KMS-11 (cell line): ENCODE data around the gene EFTUD2.
A peak's percentile ranks its signal among the peaks of the same experiment; 100 is the strongest.

Experiments used
- H2AFZ ChIP-seq: fragments of 200-600 bp; sonication (generic); 2 replicates; pipeline ENCODE4 v1.6.1; 2016; ENCODE audit warnings: antibody characterized with exemption, mixed run types, low read depth
- H3K27ac ChIP-seq: fragments of 200-600 bp; sonication (generic); 2 replicates; pipeline ENCODE4 v1.6.1; 2016; ENCODE audit warnings: mild to moderate bottlenecking, mixed run types
- H3K27me3 ChIP-seq: fragments of 200-600 bp; sonication (generic); 2 replicates; pipeline ENCODE4 v1.6.1; 2017; ENCODE audit warnings: mild to moderate bottlenecking, low read depth, mixed run types, moderate library complexity; ENCODE audit not compliant: insufficient read depth
- H3K36me3 ChIP-seq: fragments of 200-600 bp; sonication (generic); 2 replicates; pipeline ENCODE4 v1.6.1; 2017; ENCODE audit warnings: mild to moderate bottlenecking, mixed run types; ENCODE audit not compliant: insufficient read depth
- H3K4me1 ChIP-seq: fragments of 200-600 bp; sonication (generic); 2 replicates; pipeline ENCODE4 v1.6.1; 2016; ENCODE audit warnings: mild to moderate bottlenecking, low read depth, mixed run types; ENCODE audit not compliant: poor library complexity, severe bottlenecking
- H3K4me2 ChIP-seq: fragments of 200-600 bp; sonication (generic); 2 replicates; pipeline ENCODE4 v1.7.0; 2016; ENCODE audit warnings: mild to moderate bottlenecking, mixed run types
- H3K4me3 ChIP-seq: fragments of 200-600 bp; sonication (generic); IDR thresholded peaks from 2 replicates; pipeline ENCODE4 v1.6.1; 2017; ENCODE audit warnings: low read depth, low read length, mixed read lengths; ENCODE audit not compliant: insufficient read depth
- H3K79me2 ChIP-seq: fragments of 200-600 bp; sonication (generic); 2 replicates; pipeline ENCODE4 v1.6.1; 2016; ENCODE audit warnings: low read depth, mixed run types; ENCODE audit not compliant: insufficient read depth
- H3K9ac ChIP-seq: fragments of 200-600 bp; sonication (generic); 2 replicates; pipeline ENCODE4 v1.6.1; 2016; ENCODE audit warnings: mild to moderate bottlenecking, mixed run types
- H4K20me1 ChIP-seq: fragments of 200-600 bp; sonication (generic); 2 replicates; pipeline ENCODE4 v1.6.1; 2016; ENCODE audit warnings: mild to moderate bottlenecking, mixed run types; ENCODE audit not compliant: insufficient read depth
- TF ChIP-seq, protein P1 (sequence below): fragments of 200-600 bp; sonication (generic); conservative IDR thresholded peaks from 2 replicates; pipeline ENCODE4 v1.6.1; 2017; ENCODE audit warnings: low read depth, mild to moderate bottlenecking, antibody characterized with exemption, low read length, moderate library complexity, mixed read lengths

The EFTUD2 gene

GRCh38 chr17:44831371-44831770 lies 67.9 kb downstream of the EFTUD2 start:
- Histone ChIP-seq H3K27ac (no peak overlapping the region), H3K4me1 (no peaks in the 10 kb centered on the region), H2AFZ (no peak overlapping the region), H3K27me3 (peaks cover 49% of the 10 kb centered on the region), H3K79me2 (no peaks in the 10 kb centered on the region), H3K36me3 (no peaks in the 10 kb centered on the region), H3K4me3 (no peak overlapping the region), H4K20me1 (no peaks in the 10 kb centered on the region), H3K4me2 (no peak overlapping the region), H3K9ac (no peak overlapping the region)
- TF ChIP-seq, protein P1, sequence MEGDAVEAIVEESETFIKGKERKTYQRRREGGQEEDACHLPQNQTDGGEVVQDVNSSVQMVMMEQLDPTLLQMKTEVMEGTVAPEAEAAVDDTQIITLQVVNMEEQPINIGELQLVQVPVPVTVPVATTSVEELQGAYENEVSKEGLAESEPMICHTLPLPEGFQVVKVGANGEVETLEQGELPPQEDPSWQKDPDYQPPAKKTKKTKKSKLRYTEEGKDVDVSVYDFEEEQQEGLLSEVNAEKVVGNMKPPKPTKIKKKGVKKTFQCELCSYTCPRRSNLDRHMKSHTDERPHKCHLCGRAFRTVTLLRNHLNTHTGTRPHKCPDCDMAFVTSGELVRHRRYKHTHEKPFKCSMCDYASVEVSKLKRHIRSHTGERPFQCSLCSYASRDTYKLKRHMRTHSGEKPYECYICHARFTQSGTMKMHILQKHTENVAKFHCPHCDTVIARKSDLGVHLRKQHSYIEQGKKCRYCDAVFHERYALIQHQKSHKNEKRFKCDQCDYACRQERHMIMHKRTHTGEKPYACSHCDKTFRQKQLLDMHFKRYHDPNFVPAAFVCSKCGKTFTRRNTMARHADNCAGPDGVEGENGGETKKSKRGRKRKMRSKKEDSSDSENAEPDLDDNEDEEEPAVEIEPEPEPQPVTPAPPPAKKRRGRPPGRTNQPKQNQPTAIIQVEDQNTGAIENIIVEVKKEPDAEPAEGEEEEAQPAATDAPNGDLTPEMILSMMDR, result no peak

DNA sequence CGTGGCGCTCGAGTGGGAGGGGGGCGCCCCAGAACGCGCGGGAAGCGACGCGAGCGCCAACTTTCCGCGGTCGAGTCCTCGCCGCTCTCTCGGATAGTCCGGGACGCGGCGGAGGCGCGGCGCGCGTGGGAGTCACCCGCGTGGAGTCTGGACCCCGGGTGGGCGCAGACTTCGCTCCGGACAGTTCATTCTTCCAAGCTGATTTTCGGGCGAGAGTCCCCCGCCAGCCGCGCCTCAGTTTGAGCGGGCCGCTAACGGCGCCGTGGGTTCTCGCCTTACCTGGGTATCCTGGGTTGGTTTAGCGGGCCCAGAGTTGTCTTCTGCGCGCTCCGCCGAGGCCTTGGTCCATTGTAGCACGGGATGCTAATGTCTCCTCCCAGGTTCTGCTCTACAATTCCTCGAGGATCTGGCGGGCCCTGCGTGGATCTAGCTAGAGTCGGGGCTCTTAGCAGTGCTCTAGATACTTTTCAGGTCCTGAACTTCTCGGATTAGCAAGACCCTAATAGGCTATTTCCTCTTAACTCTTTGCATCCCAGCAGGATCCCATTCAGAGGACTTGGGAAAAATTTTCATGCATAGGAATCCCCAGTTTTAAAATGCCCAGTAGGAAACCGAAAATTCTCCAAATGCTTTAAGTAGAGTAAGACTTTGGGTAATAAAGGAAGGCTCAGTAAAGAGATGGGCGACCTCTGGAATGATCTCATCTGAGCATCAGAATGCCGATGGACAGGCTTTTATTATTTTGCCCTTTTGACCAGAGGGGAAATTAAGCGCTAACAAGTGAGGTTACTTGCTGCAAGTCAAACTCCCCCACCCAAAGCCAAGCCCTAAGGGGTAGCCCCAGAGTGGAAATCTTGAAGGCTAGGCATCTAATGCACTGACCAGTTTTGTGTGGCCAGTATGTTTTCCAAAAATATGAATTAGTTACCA lies 68.6 kb downstream of the EFTUD2 start:
- H3K27me3 ChIP-seq, result peaks cover 45% of the 10 kb centered on the region
- no peak overlapping the region for H3K27ac ChIP-seq
- no peaks in the 10 kb centered on the region for H4K20me1 ChIP-seq
- H3K4me1 ChIP-seq, result no peaks in the 10 kb centered on the region
- 0 out of 2 replicates have a peak overlapping the region, but pooled peaks have one; percentile 22 for H3K4me2 ChIP-seq
- H2AFZ ChIP-seq, result peak overlapping the region; percentile 51; the same call in 1 of the 2 replicates
- H3K9ac ChIP-seq, result no peak overlapping the region
- no peaks in the 10 kb centered on the region for H3K36me3 ChIP-seq
- TF ChIP-seq, protein P1, result no peak
- H3K4me3 ChIP-seq, result no peak overlapping the region
- H3K79me2 ChIP-seq, result no peaks in the 10 kb centered on the region

DNA sequence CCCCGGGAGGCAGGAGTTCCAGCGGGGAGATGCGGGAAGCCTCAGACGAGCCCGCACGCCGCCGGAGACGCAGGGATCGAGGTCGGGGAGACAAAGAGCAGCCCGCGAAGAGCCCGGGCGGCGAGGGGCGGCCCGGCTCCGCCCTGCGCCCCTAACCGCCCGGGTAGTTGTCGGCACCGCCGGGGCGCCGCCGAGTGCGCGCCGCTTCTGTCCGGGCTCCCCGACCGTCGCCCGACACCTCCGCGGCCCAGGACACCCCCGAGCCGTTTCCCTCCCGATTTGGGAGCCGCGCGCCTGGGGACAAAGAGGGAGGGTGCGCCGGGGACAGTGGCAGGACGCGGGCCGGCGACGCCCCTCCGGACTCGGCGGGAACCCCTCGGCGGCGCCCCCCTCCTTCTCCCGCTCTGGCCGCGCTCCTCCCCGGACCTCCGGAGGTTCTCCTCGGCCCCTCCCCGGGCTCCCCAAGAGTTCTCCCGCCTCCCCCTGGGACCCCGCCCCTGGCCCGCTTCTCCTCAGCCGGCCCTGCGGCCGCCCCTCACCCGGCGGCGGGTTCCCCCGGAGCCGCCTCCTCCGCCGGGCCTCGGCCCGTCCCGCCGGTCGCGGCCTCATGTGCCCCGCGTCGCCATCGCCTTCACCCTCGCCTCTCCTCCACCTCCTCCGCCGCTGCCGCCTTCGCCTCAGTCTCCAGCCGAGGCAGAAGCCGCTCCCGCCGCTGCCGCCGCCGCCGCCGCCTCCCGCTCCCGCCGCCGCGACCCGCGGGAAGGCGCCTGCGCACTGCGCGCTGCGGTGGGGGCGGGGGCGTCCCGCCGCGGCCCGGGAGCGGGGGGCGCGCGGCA lies 69.5 kb downstream of the EFTUD2 start, which contains the start of gene GJC1:
Gene GJC1 (minus strand): TSS at position 765 of the 836 bp plus-strand sequence. CDS start 24,470 bp downstream, outside the sequence.
- H3K4me3 ChIP-seq, result no peak within 1 kb of the TSS
- H3K4me2 ChIP-seq, result peak within 1 kb of the TSS; percentile 62
- no peaks in the 10 kb centered on the region for H3K36me3 ChIP-seq
- no peaks in the 10 kb centered on the region for H4K20me1 ChIP-seq
- peaks cover 45% of the 10 kb centered on the region for H3K27me3 ChIP-seq
- TF ChIP-seq, protein P1, result no peak
- no peak within 1 kb of the TSS for H3K27ac ChIP-seq
- H3K9ac ChIP-seq, result no peak within 1 kb of the TSS
- H3K4me1 ChIP-seq, result no peaks in the 10 kb centered on the region
- H2AFZ ChIP-seq, result peak within 1 kb of the TSS; percentile 70
- no peaks in the 10 kb centered on the region for H3K79me2 ChIP-seq

DNA sequence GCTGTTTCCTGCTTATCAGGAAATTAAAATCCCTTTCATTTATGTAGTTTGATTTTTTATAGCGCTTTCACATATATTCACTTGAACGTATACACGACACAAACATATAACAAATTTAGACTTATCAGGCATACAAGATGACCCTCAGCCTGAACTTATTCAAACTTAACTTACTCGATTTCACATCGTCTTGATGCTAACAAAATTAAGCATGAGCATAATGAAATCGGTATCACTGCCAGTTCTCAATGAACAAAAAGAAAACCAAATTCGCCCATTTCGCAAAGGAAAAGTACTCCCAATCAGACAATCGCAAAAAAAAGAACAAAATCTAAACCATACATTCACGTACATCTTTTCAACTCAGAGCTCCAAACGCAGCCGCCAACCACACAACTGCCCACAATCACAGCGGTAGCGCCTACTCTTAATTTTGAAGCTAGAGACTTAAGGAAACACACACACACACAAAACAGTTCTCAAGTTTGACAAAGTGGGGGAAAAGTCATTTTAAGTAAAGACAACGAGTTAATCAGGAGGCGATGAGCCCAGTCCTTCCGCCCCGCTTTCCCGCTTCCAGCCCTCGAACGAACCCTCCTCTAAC lies 70.2 kb downstream of the EFTUD2 start:
- H4K20me1 ChIP-seq, result no peaks in the 10 kb centered on the region
- no peak overlapping the region for H3K27ac ChIP-seq
- H3K4me2 ChIP-seq, result peak overlapping the region; percentile 62
- no peak overlapping the region for H3K9ac ChIP-seq
- TF ChIP-seq, protein P1, result no peak
- no peaks in the 10 kb centered on the region for H3K79me2 ChIP-seq
- peak overlapping the region; percentile 70; the same call in 1 of the 2 replicates for H2AFZ ChIP-seq
- no peaks in the 10 kb centered on the region for H3K4me1 ChIP-seq
- peaks cover 45% of the 10 kb centered on the region for H3K27me3 ChIP-seq
- no peaks in the 10 kb centered on the region for H3K36me3 ChIP-seq
- no peak overlapping the region for H3K4me3 ChIP-seq
